ENCODE data around the gene UST.

GRCh38 chr6:148883270-148883669 lies 136.4 kb downstream of the UST start:
- TF ChIP-seq, protein P1, sequence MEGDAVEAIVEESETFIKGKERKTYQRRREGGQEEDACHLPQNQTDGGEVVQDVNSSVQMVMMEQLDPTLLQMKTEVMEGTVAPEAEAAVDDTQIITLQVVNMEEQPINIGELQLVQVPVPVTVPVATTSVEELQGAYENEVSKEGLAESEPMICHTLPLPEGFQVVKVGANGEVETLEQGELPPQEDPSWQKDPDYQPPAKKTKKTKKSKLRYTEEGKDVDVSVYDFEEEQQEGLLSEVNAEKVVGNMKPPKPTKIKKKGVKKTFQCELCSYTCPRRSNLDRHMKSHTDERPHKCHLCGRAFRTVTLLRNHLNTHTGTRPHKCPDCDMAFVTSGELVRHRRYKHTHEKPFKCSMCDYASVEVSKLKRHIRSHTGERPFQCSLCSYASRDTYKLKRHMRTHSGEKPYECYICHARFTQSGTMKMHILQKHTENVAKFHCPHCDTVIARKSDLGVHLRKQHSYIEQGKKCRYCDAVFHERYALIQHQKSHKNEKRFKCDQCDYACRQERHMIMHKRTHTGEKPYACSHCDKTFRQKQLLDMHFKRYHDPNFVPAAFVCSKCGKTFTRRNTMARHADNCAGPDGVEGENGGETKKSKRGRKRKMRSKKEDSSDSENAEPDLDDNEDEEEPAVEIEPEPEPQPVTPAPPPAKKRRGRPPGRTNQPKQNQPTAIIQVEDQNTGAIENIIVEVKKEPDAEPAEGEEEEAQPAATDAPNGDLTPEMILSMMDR (IDR thresholded peaks at IDR 0.05; ENCODE audit: poor library complexity): no peak
- TF ChIP-seq EZH2 (IDR thresholded peaks at IDR 0.05; ENCODE audit: borderline replicate concordance): no peak
- TF ChIP-seq EZH2phosphoT487 (IDR thresholded peaks at IDR 0.05; ENCODE audit: low read depth, severe bottlenecking, unreplicated experiment): no peak
